ENCODE data around the gene OR6N1.

Gene OR6N1

GRCh38 chr1:158754420-158754819 lies 17.6 kb downstream of the OR6N1 start, which contains the start of gene OR6K6:
OR6K6 (plus strand) TSS chr1:158754720; CDS start chr1:158754888, 168 bp downstream.
- H3K4me2 ChIP-seq, result no peak within 1 kb of the TSS
- H3K27me3 ChIP-seq, result no peaks in the 10 kb centered on the region
- TF ChIP-seq Cebpa-rat (IDR thresholded peaks at IDR 0.05), result no peak
- H3K27ac ChIP-seq, result no peak within 1 kb of the TSS
- H3K9me3 ChIP-seq, result no peaks in the 10 kb centered on the region
- no peaks in the 10 kb centered on the region for H3K36me3 ChIP-seq
- no peaks in the 10 kb centered on the region for H3K4me1 ChIP-seq
- no peaks in the 10 kb centered on the region for H4K20me1 ChIP-seq
- H3K9ac ChIP-seq, result no peak within 1 kb of the TSS
- no peak within 1 kb of the TSS for H3K4me3 ChIP-seq

- no peak for TF ChIP-seq Cebpa-rat (IDR thresholded peaks at IDR 0.05)
- no peaks in the 10 kb centered on the region for H3K36me3 ChIP-seq
- H3K4me3 ChIP-seq, result no peak overlapping the region
- H3K9me3 ChIP-seq, result no peaks in the 10 kb centered on the region
- no peak overlapping the region for H3K9ac ChIP-seq
- no peaks in the 10 kb centered on the region for H4K20me1 ChIP-seq
- H3K27ac ChIP-seq, result no peak overlapping the region
- no peaks in the 10 kb centered on the region for H3K4me1 ChIP-seq
- H3K27me3 ChIP-seq, result no peaks in the 10 kb centered on the region
- no peak overlapping the region for H3K4me2 ChIP-seq
Observed at GRCh38 chr1:158752155-158752712, 19.8 kb downstream of the OR6N1 start.

GRCh38 chr1:158735848-158736247 lies 36.1 kb downstream of the OR6N1 start:
- TF ChIP-seq Cebpa-rat (IDR thresholded peaks at IDR 0.05), result no peak
- H4K20me1 ChIP-seq, result no peaks in the 10 kb centered on the region
- no peaks in the 10 kb centered on the region for H3K36me3 ChIP-seq

DNA sequence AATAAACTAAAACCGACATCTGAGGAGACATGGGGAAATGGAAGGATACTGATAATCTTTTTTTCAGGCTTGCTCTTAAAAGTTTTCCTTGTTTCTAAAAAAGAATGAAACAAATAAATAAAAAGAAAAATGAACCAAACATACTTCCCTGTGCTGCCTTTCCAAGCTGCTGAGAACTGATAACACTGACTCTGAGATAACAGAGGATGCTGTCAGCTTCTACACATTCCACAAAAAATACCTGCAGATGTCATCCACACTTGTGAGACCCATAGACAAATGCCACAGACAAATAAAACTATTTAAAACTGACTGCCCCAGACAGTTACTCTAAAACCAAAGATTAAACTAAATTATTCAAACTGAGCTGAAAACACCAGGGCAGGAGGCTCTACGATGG lies 39.5 kb downstream of the OR6N1 start:
- Histone ChIP-seq H3K36me3 (no peaks in the 10 kb centered on the region), H3K27me3 (no peaks in the 10 kb centered on the region), H3K4me3 (no peak overlapping the region), H4K20me1 (no peaks in the 10 kb centered on the region), H3K9ac (no peak overlapping the region), H3K4me2 (no peak overlapping the region), H3K9me3 (no peaks in the 10 kb centered on the region), H3K27ac (no peak overlapping the region), H3K4me1 (no peaks in the 10 kb centered on the region)
- no peak for TF ChIP-seq Cebpa-rat (IDR thresholded peaks at IDR 0.05)

More at GRCh38 chr1:158735848-158736247, 36.1 kb downstream of the OR6N1 start:
- H3K9me3 ChIP-seq, result no peaks in the 10 kb centered on the region
- H3K27me3 ChIP-seq, result no peaks in the 10 kb centered on the region
- no peak overlapping the region for H3K4me3 ChIP-seq
- no peak overlapping the region for H3K4me2 ChIP-seq
- no peak overlapping the region for H3K9ac ChIP-seq
- no peaks in the 10 kb centered on the region for H3K4me1 ChIP-seq
- no peak overlapping the region for H3K27ac ChIP-seq

GRCh38 chr1:158731707-158732106 lies 40.3 kb downstream of the OR6N1 start:
- no peaks in the 10 kb centered on the region for H3K27me3 ChIP-seq

DNA sequence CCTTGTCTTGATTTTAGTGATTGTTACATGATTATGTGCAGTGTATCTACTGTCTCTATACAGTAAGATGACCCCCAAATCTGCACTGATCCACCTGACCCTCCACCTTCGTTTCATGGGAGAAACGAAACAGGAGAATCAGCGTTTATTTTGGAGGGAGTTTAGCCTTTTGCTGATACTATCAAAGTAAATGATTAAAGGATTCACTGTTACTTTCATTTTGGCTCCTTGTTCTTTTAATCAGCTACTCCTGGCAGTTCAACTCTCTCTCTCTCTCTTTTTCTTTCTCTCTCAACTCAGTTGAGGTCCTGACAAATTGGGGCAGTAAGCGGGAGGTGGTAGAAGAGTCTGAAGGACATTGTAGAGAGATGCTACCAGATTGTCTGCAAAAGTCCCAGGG lies 41.5 kb downstream of the OR6N1 start:
- no peaks in the 10 kb centered on the region for H3K27me3 ChIP-seq
- no peak overlapping the region for H3K9ac ChIP-seq
- TF ChIP-seq Cebpa-rat (IDR thresholded peaks at IDR 0.05), result no peak
- H3K27ac ChIP-seq, result no peak overlapping the region
- H3K4me1 ChIP-seq, result no peaks in the 10 kb centered on the region
- no peaks in the 10 kb centered on the region for H3K9me3 ChIP-seq
- H3K36me3 ChIP-seq, result no peaks in the 10 kb centered on the region
- H3K4me2 ChIP-seq, result no peak overlapping the region
- H4K20me1 ChIP-seq, result no peaks in the 10 kb centered on the region
- no peak overlapping the region for H3K4me3 ChIP-seq

More at GRCh38 chr1:158731707-158732106, 40.3 kb downstream of the OR6N1 start:
- H3K36me3 ChIP-seq, result no peaks in the 10 kb centered on the region
- H3K9ac ChIP-seq, result no peak overlapping the region
- no peaks in the 10 kb centered on the region for H3K9me3 ChIP-seq
- no peak overlapping the region for H3K27ac ChIP-seq
- H3K4me1 ChIP-seq, result no peaks in the 10 kb centered on the region
- H3K4me2 ChIP-seq, result no peak overlapping the region
- TF ChIP-seq Cebpa-rat (IDR thresholded peaks at IDR 0.05), result no peak
- H4K20me1 ChIP-seq, result no peaks in the 10 kb centered on the region
- H3K4me3 ChIP-seq, result no peak overlapping the region

DNA sequence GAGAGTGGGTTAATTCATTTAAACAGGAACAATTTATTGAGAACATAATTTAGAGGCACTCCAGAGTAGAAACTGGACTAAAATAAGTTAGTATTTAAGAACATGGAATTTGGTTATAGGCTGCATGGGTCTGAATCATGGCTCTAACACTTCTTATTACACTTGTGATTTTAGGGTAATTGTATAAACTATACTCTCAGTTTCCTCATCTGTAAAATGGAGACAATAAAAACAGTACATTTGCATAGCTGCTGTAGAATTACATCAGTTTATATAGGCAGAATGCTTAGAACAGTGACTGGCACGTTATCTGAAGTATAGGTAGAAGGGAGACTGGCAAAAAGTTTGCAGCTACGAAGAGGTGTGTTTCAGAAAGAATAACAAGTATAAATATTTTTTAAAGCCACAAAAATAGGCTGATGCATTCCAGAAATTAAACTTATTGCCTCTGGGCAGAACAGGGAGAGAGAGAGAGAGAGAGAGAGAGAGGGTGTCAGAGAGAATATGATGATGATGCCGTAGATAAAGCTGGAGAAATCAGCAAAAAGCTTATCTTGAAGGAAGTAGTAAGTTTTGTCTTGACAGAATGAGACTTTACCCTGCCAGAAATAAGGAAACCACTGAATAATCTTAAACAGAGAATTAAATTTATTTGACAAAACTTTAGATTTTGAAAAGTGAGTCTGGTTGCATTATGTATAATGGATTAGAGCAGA lies 43.3 kb downstream of the OR6N1 start:
- Histone ChIP-seq H3K36me3 (no peaks in the 10 kb centered on the region), H3K9ac (no peak overlapping the region), H3K4me1 (no peaks in the 10 kb centered on the region), H3K4me2 (no peak overlapping the region), H3K4me3 (no peak overlapping the region), H3K9me3 (no peaks in the 10 kb centered on the region), H3K27ac (no peak overlapping the region), H3K27me3 (no peaks in the 10 kb centered on the region), H4K20me1 (no peaks in the 10 kb centered on the region)
- TF ChIP-seq Cebpa-rat (IDR thresholded peaks at IDR 0.05), result no peak

- no peak for TF ChIP-seq Cebpa-rat (IDR thresholded peaks at IDR 0.05)
- Histone ChIP-seq H3K4me1 (no peaks in the 10 kb centered on the region), H3K4me2 (no peak overlapping the region), H4K20me1 (no peaks in the 10 kb centered on the region), H3K9ac (no peak overlapping the region), H3K27me3 (no peaks in the 10 kb centered on the region), H3K27ac (no peak overlapping the region), H3K36me3 (no peaks in the 10 kb centered on the region), H3K4me3 (no peak overlapping the region), H3K9me3 (no peaks in the 10 kb centered on the region)
Observed at GRCh38 chr1:158724442-158724841, 47.6 kb downstream of the OR6N1 start.

GRCh38 chr1:158720620-158721019 lies 51.4 kb downstream of the OR6N1 start, which contains the start of gene OR6K3:
OR6K3 (minus strand) TSS chr1:158720720; CDS start chr1:158718115, 2,605 bp downstream.
- Histone ChIP-seq H3K27ac (no peak within 1 kb of the TSS), H4K20me1 (no peaks in the 10 kb centered on the region), H3K36me3 (no peaks in the 10 kb centered on the region), H3K4me2 (no peak within 1 kb of the TSS), H3K9ac (no peak within 1 kb of the TSS), H3K9me3 (no peaks in the 10 kb centered on the region), H3K27me3 (no peaks in the 10 kb centered on the region), H3K4me3 (no peak within 1 kb of the TSS), H3K4me1 (no peaks in the 10 kb centered on the region)
- no peak for TF ChIP-seq Cebpa-rat (IDR thresholded peaks at IDR 0.05)

DNA sequence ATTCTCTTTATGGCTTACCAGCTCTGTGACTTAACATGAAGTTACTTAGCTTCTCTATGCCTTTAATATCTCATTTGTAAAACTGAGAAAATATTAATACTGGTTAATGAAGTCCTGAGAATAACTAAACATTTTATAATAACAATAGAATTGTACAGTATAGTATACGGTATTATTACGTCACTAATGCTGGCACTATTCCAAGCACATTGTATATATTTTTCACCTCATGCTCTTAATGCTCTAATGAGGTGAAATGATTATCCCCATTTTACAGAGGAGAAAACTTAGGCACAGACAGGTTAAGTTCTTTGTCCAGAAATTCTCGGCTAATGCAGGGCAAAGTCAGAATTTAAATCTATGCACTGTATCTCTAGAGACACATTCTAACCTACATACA lies 52.3 kb downstream of the OR6N1 start:
- TF ChIP-seq Cebpa-rat (IDR thresholded peaks at IDR 0.05), result no peak
- no peak overlapping the region for H3K27ac ChIP-seq
- H3K36me3 ChIP-seq, result no peaks in the 10 kb centered on the region
- no peaks in the 10 kb centered on the region for H4K20me1 ChIP-seq
- H3K9me3 ChIP-seq, result no peaks in the 10 kb centered on the region
- no peak overlapping the region for H3K4me3 ChIP-seq
- H3K4me2 ChIP-seq, result no peak overlapping the region
- H3K27me3 ChIP-seq, result no peaks in the 10 kb centered on the region
- no peaks in the 10 kb centered on the region for H3K4me1 ChIP-seq
- H3K9ac ChIP-seq, result no peak overlapping the region
